HG03442 (cell line): ENCODE data around the gene CACNA1C.

ENCODE experiments used
- ATAC-seq: cut with Tn5 transposase; IDR thresholded peaks from one replicate; pipeline ENCODE4 v1.9.1; 2021; ENCODE audit warnings: mild to moderate bottlenecking, moderate library complexity; ENCODE audit not compliant: unreplicated experiment

Gene CACNA1C

GRCh38 chr12:2643576-2644135 is 590.9 kb downstream of the CACNA1C start:
- ATAC-seq = no peak

- ATAC-seq = no peak
Measured at GRCh38 chr12:2644683-2645405, 592.1 kb downstream of the CACNA1C start.

GRCh38 chr12:2645460-2645859 is 592.7 kb downstream of the CACNA1C start:
- no peak for ATAC-seq

GRCh38 chr12:2646341-2646740 is 593.6 kb downstream of the CACNA1C start:
- ATAC-seq = no peak

GRCh38 chr12:2647186-2647585 is 594.4 kb downstream of the CACNA1C start:
- no peak for ATAC-seq

- no peak for ATAC-seq
Measured at GRCh38 chr12:2648406-2648805, 595.6 kb downstream of the CACNA1C start.

GRCh38 chr12:2649201-2650030 is 596.6 kb downstream of the CACNA1C start:
- ATAC-seq = no peak

GRCh38 chr12:2650261-2651067 is 597.7 kb downstream of the CACNA1C start:
- no peak for ATAC-seq

- ATAC-seq = no peak
Measured at GRCh38 chr12:2651068-2651965, 598.5 kb downstream of the CACNA1C start.

GRCh38 chr12:2652011-2652400 is 599.2 kb downstream of the CACNA1C start:
- ATAC-seq = no peak

GRCh38 chr12:2652401-2653081 is 599.8 kb downstream of the CACNA1C start:
- ATAC-seq = no peak

- no peak for ATAC-seq
Measured at GRCh38 chr12:2653461-2653965, 600.7 kb downstream of the CACNA1C start.

- ATAC-seq = no peak
Measured at GRCh38 chr12:2654311-2654710, 601.5 kb downstream of the CACNA1C start.

GRCh38 chr12:2654741-2655140 is 602.0 kb downstream of the CACNA1C start:
- no peak for ATAC-seq

GRCh38 chr12:2662524-2662923 is 609.7 kb downstream of the CACNA1C start:
- no peak for ATAC-seq

GRCh38 chr12:2664721-2665577 is 612.2 kb downstream of the CACNA1C start:
- ATAC-seq = no peak

- ATAC-seq = no peak
Measured at GRCh38 chr12:2666411-2666810, 613.6 kb downstream of the CACNA1C start.

- ATAC-seq = no peak
Measured at GRCh38 chr12:2666846-2667245, 614.1 kb downstream of the CACNA1C start.
